Activated CD4-positive, alpha-beta T cell treated with anti-CD3 and anti-CD28 coated beads for 4 hours (primary cell): ENCODE results near the gene MAPT.

Experiments used
- DNase-seq, 2 donors: peaks; one replicate each; pipeline ENCODE4 v3.0.0-alpha.2; 2020

Gene MAPT

DNA sequence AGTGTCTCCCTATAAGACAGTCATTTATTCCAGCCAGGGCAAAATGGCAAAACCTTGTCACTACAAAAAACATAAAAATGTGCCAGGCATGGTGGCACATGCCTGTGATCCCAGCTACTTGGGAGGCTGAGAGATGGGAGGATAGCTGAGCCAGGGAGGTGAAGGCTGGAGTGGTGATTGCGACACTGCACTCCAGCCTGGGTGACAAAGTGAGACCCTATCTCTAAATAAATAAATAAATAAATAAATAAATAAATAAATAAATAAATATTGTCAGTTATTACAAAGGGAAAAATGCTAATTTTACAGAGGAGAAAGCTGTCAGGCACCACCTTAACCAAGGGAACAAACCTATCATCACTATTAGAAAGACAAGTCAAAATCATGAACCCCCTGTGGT, 180.2 kb downstream of the MAPT start:
- no peak for DNase-seq
